HG02642 (cell line): ENCODE data around the gene TRAPPC2.

Experiments used
- ATAC-seq: cut with Tn5 transposase; IDR thresholded peaks from one replicate; pipeline ENCODE4 v1.9.1; 2021; ENCODE audit warnings: mild to moderate bottlenecking; ENCODE audit not compliant: unreplicated experiment, poor library complexity

Gene TRAPPC2

DNA sequence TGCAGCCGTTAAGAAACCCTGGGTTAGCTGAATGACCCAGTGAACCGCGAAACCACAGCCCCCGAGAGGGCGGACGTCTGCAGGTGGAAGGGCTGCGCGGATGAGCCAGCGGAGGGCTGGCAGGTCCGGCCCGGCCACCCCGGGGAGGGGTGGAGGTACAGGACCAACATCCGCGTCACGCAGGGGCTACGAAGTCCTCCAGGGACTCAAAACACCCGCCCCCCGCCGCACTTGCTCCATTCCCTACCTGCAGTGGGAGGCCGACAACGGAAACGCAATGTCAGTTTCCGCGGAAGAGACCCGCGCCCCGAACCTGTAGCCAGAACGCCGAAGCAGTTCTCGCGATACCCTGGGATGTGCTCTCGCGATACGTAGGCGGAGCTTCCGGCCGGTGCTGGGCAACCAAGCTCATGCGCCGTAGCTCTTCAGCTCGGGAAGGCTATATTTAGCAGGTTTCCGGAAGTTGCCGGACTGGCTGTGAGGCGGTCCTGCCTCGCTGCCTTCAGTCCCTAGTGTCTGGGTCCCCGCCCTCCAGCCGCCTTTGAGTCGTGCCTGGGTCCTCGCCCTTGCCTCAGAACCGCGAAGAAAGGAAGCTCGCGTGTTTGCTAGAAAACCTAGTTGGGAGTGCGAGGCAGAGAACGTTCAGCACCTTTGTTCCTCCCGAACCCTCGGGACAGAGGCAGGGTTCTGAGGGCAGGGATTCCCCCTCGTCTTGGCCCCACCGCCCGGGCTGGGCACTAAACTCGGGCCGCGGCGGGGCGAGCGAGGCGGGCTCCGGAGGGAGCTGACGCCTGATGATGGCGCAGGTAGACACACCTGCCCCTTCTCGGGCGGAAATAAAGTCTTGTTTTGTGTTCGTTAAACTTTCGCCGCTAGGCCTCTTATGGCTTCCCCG, at the start of gene TRAPPC2, which contains the start of gene OFD1:
TSS of gene TRAPPC2 (minus strand) at position 343 of the 895 bp plus-strand sequence. CDS start 14,657 bp downstream, outside the sequence.
TSS of gene OFD1 (plus strand) at position 471 of the 895 bp plus-strand sequence. CDS start at position 795, 324 bp downstream.
- ATAC-seq, result peak; percentile 91

DNA sequence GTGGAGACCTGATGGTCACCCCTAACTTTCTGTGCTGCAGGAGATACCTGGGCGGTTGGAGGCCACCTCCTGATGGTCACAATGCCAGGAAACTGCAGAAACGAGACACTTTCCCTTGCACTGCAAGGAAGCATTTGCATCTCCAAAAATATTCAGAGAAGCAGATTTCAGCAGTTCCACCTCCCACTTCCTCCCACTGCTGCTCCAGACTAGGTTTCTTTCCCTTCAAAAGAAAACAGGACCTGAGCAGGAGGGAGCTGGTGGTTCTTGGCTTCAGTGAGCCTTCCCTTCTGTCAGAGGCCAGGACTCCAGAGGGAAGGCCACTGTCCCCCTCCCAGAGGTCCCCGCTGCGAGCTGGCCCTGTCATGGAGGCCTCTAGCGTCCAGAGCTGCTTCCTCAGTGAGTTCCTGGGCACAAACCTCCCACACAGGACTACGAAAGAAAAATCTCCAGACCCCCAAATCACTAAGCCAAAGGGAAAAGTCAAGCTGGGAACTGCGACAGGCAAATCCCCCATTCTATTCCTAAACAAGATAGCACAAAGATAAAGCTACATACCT, 46.5 kb upstream of the TRAPPC2 start:
- no peak for ATAC-seq

DNA sequence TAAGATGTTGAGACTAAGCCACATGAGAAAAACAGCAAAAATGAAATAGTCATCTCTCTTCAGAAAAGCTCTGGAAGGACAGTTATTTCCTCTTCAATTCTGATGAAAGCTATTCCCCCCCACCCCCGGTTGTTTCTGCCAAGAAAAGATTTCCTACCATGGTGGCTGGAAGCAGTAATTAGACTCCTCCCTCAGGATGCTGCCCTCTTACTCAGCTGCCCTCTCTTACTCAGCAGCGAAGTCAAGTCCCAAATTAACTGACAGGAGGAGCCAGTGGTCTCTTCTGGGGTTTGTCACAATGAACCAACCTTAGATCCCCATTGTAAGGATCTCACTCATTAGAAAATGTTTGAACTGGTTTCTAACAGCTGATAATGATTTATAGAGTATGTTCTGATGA, 44.5 kb upstream of the TRAPPC2 start:
- no peak for ATAC-seq

DNA sequence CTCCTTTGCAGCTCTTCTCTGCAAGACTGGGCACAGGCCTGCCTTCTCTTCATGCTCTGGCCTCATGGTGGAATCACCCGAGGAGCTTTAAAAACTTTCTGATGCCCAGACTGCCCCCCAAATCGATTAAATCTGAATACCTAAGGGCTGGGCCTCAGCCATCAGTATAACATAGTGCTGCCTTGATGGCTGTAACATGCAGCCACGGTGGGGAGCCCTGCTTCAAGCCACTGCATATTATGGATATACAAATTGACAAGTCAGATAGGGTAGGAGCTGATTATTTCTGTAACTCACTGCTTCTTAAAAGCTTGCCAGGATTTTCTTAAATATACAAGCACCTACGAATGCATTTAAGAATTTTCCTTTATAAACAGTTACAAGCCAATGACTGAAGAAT, 42.0 kb upstream of the TRAPPC2 start:
- no peak for ATAC-seq

DNA sequence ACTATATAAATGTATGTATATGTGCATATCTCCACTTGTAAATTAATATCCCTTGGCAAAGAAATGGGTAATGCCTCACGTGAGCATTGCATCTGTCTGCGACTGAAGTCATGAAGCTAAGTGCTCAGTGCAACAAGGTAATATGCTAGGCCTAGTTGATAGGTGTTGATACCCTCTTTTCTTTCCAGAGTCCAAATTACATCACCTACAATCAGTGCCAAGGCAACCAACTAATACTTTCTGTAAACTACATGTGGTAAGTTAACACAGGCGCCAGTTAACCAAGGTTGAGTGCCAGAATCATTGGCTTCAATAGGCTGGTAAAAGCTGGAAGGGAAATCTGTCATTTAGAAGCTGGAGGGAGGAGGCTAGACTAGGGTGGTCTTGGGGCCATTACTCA, 41.4 kb upstream of the TRAPPC2 start:
- ATAC-seq, result no peak

DNA sequence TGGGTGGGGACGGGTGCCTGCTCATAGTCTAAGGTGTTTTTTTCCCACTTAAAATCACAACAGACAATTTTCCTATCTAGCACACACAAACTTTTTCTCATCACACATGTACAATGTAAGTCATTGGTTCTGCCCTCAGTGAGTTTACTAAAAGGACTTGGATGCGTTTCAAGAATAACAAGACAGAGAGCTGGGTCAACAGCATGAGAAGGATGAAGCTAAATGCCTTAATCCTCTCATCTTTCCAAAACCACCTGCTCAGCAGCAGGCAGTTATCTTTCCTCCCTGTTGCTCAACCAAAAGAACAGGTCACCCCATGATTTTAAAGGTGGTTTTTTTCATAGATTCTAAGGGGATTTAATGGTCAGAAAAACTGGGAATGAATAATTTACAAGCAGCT, 40.3 kb upstream of the TRAPPC2 start:
- no peak for ATAC-seq

DNA sequence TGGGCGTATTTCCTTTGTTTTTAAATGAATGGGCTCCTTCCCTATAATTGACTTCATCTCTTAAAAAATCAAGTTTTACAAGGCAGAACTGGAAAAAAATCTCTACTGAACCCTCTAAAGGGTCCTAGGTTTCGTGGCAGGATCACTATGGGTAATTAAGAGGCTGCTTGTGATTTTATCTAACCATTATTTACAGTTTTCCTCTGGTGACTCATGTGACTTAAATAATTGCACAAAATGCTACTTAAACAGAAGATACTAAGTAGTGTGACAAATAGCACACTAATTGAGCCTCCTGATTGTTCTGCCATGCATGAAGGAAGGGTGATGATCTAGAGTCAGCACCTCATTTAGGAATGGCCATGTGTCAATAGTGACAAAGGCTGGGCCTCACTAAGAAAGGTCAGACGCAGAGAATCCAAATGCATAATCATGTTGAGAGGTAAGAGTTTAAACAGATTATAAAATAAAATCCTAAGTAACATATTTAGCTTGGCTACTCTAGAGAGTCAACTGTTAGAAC, 35.7 kb upstream of the TRAPPC2 start:
- no peak for ATAC-seq

DNA sequence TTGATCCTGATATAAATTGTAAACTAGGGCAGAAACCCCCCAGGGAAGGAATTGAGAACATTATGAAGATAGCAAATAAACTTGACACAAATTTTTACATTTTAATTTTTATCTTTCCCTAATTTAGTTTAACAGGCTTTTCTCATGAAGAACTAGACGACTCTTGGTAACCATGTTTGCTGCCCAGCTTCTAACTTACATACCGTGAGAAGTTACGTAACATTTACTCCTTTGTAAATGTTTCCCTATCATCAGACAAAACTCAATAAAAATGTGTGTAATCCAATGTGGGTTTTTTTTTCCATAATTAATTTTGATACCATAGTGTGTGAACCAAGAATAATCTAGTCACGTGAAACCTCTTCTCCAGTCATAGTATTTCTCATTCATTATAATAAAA, 34.5 kb upstream of the TRAPPC2 start:
- no peak for ATAC-seq

DNA sequence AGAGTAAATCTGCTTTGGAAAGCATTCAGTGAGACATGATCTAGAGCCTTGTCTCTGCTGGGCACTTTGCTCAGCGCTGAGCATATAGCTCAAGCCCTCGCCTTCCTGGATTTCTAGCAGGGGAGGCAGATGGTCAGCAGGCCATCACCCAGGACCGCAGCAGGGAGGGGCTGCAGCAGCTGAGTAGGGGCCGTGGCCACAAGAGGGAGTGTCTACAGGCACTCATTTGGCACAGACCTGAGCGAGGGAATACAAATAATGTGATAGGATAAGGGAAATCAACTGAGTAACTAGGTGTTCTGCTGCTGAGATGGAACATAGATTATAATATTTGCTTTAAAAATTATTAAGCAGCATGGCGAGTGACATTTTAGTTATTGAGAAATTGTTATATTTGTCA, 30.3 kb upstream of the TRAPPC2 start:
- no peak for ATAC-seq

DNA sequence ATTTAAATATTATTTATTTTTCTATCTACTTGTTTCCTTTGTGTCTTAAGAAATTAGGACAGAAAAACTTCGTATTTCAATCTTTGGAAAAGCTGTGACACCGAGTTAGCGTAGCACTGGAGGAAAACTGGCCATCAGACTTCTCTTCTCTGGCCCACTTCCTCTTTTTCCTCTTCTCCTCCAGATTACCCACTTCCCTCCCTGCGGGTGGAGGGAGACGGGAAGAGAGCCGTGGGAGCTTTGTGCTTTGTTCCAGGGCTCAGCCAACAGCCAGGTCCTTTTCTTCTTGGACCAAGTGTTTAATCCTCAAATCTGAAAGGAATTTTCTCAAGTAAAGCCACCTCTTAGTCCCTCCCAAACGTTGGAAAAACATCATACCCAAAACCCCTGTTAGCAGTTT, 29.9 kb upstream of the TRAPPC2 start:
- ATAC-seq, result no peak

DNA sequence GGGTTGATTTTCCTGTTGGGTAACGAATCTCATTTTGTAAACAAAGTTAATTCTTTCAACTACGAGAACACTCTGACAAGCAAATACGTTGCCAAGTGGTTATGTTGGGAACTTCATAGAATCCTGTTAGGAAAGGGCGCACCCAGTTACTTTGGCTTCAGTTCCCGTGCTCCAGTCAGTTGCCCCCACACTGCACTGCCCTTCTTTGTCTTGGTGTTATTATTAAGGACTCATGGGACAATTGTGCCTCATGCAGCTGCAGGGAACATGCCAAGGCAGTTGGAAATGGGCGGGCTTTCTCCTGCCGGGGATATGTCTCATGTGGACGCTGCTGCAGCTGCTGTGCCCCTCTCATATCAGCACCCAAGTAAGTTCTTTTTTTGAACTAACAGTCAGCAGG, 29.1 kb upstream of the TRAPPC2 start:
- no peak for ATAC-seq

DNA sequence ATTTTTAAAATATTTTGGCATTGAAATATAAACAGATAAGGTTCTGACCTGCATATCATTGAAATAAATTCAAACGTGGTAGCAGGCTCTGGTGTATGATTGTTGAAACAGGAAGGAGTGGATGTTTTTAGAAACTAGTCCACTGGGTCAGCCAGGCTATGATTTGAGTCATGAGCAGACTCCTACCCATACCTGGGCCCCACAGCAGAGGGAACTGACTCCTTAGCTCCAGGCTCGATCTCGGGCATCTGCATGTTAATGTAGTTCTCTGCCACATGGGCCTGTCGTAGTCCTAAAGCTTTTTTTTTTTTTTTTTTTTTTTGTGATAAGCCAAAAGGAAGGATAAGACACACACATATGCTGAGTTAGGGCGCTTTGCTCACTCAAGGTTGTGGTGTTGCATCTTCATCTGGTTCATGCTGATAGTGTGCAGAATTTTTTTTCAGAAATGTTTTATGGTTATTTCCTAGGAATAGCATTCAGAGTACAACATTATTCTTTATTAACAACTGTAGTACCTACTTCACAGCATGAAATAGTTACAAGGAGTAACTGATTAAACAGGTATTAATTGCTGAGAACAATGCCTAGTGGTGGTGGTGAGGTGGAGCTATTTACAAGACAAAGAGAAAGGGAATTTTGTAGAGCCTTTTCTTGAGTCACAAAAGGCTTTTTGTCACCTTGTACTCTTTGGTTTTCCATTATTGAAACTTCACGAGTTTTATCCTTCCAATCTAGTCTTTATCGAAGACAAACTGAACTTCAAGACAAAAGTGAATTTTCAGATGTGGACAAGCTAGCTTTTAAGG, 27.4 kb upstream of the TRAPPC2 start:
- ATAC-seq, result no peak

DNA sequence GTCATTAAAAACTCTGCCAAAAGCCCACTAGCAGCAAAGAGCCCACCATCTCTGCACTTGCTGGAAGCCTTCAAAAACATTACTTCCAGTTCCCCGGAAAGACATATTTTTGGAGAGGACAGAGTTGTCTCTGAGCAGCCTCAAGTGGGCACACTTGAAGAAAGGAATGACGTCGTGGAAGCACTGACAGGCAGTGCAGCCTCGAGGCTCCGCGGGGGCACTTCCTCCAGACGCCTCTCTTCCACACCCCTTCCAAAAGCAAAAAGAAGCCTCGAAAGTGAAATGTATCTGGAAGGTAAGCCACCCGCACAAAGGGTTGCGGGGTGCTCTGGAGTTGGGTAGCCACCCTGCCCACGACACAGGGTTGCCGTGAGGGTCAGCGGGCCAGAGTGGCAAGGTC, 26.0 kb upstream of the TRAPPC2 start:
- ATAC-seq, result no peak

DNA sequence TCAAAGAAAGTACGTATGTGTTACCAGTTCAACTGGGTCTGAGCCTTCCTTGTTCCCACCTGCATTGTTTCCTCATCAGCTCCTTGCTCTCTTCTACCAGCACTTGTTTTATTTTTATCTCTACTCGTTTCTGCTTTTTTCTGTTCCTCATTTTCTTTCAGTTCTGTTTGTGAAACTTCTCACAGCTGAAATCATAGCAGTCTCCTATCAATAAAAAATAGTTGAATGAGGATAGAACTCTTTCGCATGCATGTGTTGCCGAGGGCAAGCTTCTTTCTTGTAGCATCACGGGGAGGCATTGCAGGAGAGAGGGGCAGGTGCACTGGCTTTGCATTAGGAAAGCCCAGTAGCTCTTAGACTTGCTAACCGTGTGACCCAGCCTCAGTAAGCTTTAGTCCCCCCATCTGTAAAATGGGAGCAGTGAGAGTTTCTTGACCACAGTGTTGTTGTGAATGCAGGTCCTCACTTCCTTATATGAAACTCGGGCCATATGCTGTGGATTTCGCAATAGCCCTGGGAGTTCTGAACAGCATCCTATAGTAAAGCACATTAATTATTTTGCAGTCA, 24.8 kb upstream of the TRAPPC2 start:
- peak; percentile 64 for ATAC-seq

DNA sequence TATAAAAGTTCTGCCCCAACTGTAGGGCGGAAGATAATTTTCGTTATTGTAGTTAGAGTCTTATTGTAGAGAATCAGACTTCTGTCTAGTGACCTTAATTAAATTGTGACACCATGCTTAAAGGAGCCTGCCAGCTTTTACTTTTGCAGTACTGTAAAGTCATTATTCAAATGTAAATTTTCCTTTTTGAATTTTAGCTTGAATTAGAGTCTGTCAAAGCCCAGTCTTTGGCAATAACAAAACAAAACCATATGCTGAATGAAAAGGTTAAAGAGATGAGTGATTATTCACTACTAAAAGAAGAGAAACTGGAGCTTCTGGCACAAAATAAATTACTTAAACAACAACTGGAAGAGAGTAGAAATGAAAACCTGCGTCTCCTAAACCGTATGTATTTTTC, 22.0 kb upstream of the TRAPPC2 start:
- no peak for ATAC-seq

DNA sequence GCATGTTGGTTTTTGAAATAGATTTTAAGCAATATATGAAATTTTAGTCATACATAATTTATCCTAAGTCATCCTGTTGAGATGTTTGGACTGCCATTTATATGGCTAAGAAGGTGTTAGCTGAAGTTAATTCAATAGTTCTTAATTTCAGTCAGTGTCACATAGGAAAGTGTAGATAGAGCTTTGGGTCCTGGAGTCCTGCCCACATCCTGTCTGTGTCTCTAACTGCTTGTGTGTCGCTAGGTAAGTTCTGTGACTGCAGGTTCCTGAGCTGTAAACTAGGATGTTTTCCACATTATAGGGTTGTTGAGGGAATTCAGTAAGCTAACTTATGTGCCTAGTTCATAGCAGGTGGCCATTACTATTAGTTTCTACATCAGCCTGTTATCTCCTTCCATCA, 20.8 kb upstream of the TRAPPC2 start:
- ATAC-seq, result no peak

DNA sequence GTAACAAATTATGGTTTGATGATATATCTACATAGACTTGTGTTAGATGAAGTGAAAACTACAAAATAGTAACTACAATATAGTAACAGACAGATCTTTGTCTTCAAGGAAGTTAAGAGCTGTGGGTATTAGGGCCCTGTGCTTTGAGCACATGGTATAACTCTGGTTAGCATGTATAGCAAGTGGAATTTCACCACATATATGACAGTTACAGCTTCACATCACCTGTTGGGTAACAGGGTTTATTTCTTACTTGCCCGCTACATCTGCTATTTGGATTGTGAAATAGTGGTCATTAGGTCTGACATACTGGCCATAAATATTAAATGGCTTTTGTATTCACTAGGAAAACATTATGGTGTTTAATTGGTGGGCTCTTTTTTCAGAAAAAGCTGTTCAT, 20.3 kb upstream of the TRAPPC2 start:
- no peak for ATAC-seq

DNA sequence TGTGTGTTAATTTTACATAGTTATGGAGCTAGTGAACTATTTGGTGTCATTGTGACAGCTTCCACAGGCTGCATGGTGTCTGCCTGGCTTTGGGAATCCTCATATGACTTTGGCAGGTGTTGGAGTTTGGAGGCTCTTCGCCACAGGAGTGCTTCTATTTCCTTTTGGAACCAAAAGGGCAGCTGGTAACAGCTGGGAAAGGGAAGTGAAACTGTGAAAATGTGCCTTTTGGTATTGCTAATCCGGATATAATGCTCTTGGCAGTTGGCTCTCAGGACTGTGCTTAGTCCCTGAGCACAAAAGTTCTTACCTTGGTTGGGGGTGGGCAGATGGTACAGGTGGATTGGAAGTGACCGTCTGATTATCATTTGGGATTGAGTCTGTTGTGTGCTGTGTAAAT, 18.2 kb upstream of the TRAPPC2 start:
- peak; percentile 54 for ATAC-seq

DNA sequence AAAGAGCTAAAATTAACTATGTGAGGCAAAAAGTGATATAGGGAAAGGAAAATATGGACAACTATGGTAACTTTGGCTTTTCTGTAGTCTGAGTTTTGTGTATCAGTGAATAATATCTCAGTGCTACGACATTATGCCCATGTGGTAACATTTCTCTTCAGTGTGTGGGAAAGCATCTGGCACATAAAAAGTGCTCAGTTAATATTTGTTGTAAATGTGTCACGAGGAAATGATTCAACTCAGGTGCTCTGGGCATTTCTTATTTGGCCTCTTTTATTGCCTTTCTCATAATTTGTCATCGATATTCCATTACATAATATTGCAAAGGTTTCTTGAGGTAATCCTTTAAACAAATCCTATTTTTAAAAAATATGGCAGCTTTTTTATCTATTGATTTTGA, 17.7 kb upstream of the TRAPPC2 start:
- no peak for ATAC-seq

DNA sequence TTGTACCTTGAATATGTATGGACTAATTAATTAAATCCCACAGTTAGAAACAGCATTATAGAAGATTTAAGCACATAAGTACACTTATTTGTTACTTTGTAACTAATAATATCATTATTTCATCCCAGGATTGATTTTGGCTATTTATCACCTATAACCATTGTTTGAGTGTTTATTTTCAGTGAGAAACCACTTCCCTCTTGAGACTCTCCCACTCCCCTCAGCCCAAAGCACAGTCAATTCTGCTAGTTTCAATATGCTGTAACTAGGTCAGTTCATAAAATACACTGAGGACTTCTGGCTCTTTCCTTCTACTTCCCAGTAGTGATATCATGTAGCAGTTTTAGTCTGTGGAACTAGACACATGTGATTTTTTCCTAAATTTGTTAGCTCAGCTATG, 16.4 kb upstream of the TRAPPC2 start:
- ATAC-seq, result no peak
